Occipital lobe (tissue), 2 donors: ENCODE results near the gene THBS2. TPM values are rescaled to one million over a fixed set of nuclear protein-coding genes. Genes with fewer than 3 reads are reported as not detected.

ENCODE experiments used
- DNase-seq: peaks from one replicate; lab custom pipeline; 2025; lab: John Stamatoyannopoulos, UW
- total RNA-seq: library from RNA; depleted of rRNA; stranded (reverse); fragments of >200 nt; gene quantifications from one replicate; pipeline ENCODE4 v1.2.3, GENCODE V29; 2014

THBS2 gene
- total RNA-seq, 1 donor from 2014 or later, result 15.8 TPM

GRCh38 chr6:169166896-169167580 lies 86.6 kb downstream of the THBS2 start:
- DNase-seq, result no peak
